Measurements from ENCODE around the gene ZFP92. TPM values are rescaled to one million over a fixed set of nuclear protein-coding genes. Genes with fewer than 3 reads are reported as not detected.

Gene ZFP92
- polyA plus RNA-seq, 1 donor (not counting 4 experiments of a cell fraction or from before 2014, with no cell fraction given): 0.64 TPM

DNA sequence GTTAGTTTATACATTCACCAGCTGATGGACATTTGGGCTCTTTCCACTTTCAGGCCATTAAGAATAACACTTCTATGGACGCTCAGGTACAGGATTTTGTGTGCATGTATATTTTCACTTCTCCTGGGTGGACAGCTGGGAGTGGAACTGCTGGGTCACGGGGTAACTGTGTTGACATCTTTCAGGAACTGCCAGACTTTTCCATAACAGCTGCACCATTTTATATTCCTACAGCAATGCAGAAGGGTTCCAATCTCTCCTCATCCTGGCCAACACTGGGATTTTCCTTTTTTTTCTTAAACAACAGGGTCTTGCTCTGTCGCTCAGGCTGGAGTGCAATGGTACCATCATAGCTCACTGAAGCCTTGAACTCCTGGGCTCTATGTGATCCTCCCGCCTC lies 47.2 kb downstream of the ZFP92 start:
- TF ChIP-seq EZH2 (IDR thresholded peaks at IDR 0.05; ENCODE audit: low read length): no peak
- TF ChIP-seq, protein P1, sequence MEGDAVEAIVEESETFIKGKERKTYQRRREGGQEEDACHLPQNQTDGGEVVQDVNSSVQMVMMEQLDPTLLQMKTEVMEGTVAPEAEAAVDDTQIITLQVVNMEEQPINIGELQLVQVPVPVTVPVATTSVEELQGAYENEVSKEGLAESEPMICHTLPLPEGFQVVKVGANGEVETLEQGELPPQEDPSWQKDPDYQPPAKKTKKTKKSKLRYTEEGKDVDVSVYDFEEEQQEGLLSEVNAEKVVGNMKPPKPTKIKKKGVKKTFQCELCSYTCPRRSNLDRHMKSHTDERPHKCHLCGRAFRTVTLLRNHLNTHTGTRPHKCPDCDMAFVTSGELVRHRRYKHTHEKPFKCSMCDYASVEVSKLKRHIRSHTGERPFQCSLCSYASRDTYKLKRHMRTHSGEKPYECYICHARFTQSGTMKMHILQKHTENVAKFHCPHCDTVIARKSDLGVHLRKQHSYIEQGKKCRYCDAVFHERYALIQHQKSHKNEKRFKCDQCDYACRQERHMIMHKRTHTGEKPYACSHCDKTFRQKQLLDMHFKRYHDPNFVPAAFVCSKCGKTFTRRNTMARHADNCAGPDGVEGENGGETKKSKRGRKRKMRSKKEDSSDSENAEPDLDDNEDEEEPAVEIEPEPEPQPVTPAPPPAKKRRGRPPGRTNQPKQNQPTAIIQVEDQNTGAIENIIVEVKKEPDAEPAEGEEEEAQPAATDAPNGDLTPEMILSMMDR (optimal IDR thresholded peaks at IDR 0.05 in 1 of 3, IDR thresholded peaks at IDR 0.05 in 1 of 3, conservative IDR thresholded peaks at IDR 0.05 in 1 of 3; ENCODE audit: extremely low read depth in 1 of 3, insufficient read depth in 2 of 3, low read length in 3 of 3): no peak
- dilution Hi-C loops (cut with MboI; ENCODE audit: extremely low pct_ligation_motif_present, low sequenced_read_pairs): no loop called here
- Histone ChIP-seq H3K27me3 (ENCODE audit: control insufficient read depth, extremely low read depth, insufficient read depth, low read length) (no peaks in the 10 kb centered on the region), H4K20me1 (ENCODE audit: control insufficient read depth, extremely low read depth, insufficient read depth, low read length) (no peaks in the 10 kb centered on the region), H3K36me3 (ENCODE audit: control insufficient read depth in 2 of 2, extremely low read depth in 1 of 2, insufficient read depth in 2 of 2, low read length in 2 of 2) (peaks cover 0 to 3% of the 10 kb centered on the region in 2 experiments), H3K4me2 (ENCODE audit: control insufficient read depth, extremely low read depth, insufficient read depth, low read depth, low read length) (no peak overlapping the region), H3K79me2 (ENCODE audit: control insufficient read depth, insufficient read depth, low read length) (no peaks in the 10 kb centered on the region), H3K4me1 (ENCODE audit: control insufficient read depth, extremely low read depth, insufficient read depth, low read length) (peaks cover 2% of the 10 kb centered on the region), H3K9me3 (ENCODE audit: control insufficient read depth, low read depth, low read length) (no peaks in the 10 kb centered on the region), H2AFZ (ENCODE audit: control insufficient read depth, low read length) (no peak overlapping the region), H3K9me1 (ENCODE audit: control insufficient read depth, extremely low read depth, insufficient read depth, low read length) (no peaks in the 10 kb centered on the region), H3K4me3 (ENCODE audit: control insufficient read depth in 2 of 3, extremely low read depth in 1 of 3, insufficient read depth in 2 of 3, low read depth in 1 of 3, low read length in 3 of 3) (no peak overlapping the region), H3K27ac (ENCODE audit: control insufficient read depth, insufficient read depth, low read length) (no peak overlapping the region), H3K9ac (ENCODE audit: control insufficient read depth, extremely low read depth, insufficient read depth, low read length) (no peak overlapping the region)
- FAIRE-seq (no peak), DNase-seq (ENCODE audit: low read depth, low spot score) (no peak)

DNA sequence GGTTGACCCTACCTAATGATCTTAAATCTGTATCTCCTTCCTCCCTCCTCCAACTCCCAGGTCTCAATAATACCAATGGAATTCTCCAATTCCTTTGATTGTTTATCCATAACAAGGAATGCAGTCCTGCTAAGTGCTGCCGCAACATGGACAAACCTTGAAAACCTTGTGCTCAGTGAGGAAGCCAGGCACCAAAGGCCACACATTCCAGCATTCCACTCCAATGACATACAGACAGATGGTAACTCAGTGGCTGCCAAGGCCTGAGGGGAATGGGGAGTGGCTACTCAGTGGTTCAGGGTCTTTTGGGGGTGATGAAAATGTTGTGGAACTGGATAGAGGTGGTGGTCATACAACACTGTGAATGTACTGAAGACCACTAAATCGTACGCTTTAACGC lies 48.7 kb downstream of the ZFP92 start:
- no peak for FAIRE-seq
- no peak overlapping the region for H3K4me2 ChIP-seq (ENCODE audit: control insufficient read depth, extremely low read depth, insufficient read depth, low read depth, low read length)
- no peaks in the 10 kb centered on the region for H3K9me3 ChIP-seq (ENCODE audit: control insufficient read depth, low read depth, low read length)
- H2AFZ ChIP-seq (ENCODE audit: control insufficient read depth, low read length): no peak overlapping the region
- dilution Hi-C loops (cut with MboI; ENCODE audit: extremely low pct_ligation_motif_present, low sequenced_read_pairs): no loop called here
- H3K27ac ChIP-seq (ENCODE audit: control insufficient read depth, insufficient read depth, low read length): no peak overlapping the region
- H3K79me2 ChIP-seq (ENCODE audit: control insufficient read depth, insufficient read depth, low read length): no peaks in the 10 kb centered on the region
- H3K27me3 ChIP-seq (ENCODE audit: control insufficient read depth, extremely low read depth, insufficient read depth, low read length): no peaks in the 10 kb centered on the region
- no peak for DNase-seq (ENCODE audit: low read depth, low spot score)
- peaks cover 2% of the 10 kb centered on the region for H3K4me1 ChIP-seq (ENCODE audit: control insufficient read depth, extremely low read depth, insufficient read depth, low read length)
- H3K36me3 ChIP-seq (ENCODE audit: control insufficient read depth in 2 of 2, extremely low read depth in 1 of 2, insufficient read depth in 2 of 2, low read length in 2 of 2): peaks cover 0 to 3% of the 10 kb centered on the region in 2 experiments
- no peaks in the 10 kb centered on the region for H4K20me1 ChIP-seq (ENCODE audit: control insufficient read depth, extremely low read depth, insufficient read depth, low read length)
- no peak for TF ChIP-seq EZH2 (IDR thresholded peaks at IDR 0.05; ENCODE audit: low read length)
- TF ChIP-seq, protein P1 (optimal IDR thresholded peaks at IDR 0.05 in 1 of 3, IDR thresholded peaks at IDR 0.05 in 1 of 3, conservative IDR thresholded peaks at IDR 0.05 in 1 of 3; ENCODE audit: extremely low read depth in 1 of 3, insufficient read depth in 2 of 3, low read length in 3 of 3): no peak
- H3K9ac ChIP-seq (ENCODE audit: control insufficient read depth, extremely low read depth, insufficient read depth, low read length): no peak overlapping the region
- no peaks in the 10 kb centered on the region for H3K9me1 ChIP-seq (ENCODE audit: control insufficient read depth, extremely low read depth, insufficient read depth, low read length)
- H3K4me3 ChIP-seq (ENCODE audit: control insufficient read depth in 2 of 3, extremely low read depth in 1 of 3, insufficient read depth in 2 of 3, low read depth in 1 of 3, low read length in 3 of 3): no peak overlapping the region

Data from keratinocyte (primary cell).